HFFc6 (cell line): ENCODE measurements around the gene PAOX. TPM values are rescaled to one million over a fixed set of nuclear protein-coding genes. Genes with fewer than 3 reads are reported as not detected.
"Not testable (repeated sequence)": the region's sequence is repeated elsewhere in the genome, so short reads cannot be mapped to it uniquely, and the experiment has no call there.

Experiments used
- DNase-seq: peaks from one replicate; pipeline ENCODE4 v3.0.0-alpha.2; 2018
- H3K27ac Mint-ChIP-seq: 2 replicates; pipeline ENCODE4 v1.8.0; 2020; ENCODE audit warnings: mild to moderate bottlenecking, mixed read lengths
- H3K27me3 Mint-ChIP-seq: 2 replicates; pipeline ENCODE4 v1.8.0; 2021; ENCODE audit warnings: mild to moderate bottlenecking, moderate library complexity, mixed read lengths; ENCODE audit not compliant: insufficient read depth
- H3K36me3 Mint-ChIP-seq: 2 replicates; pipeline ENCODE4 v1.8.0; 2021; ENCODE audit warnings: low read depth, mixed read lengths
- H3K4me1 Mint-ChIP-seq: 2 replicates; pipeline ENCODE4 v1.8.0; 2020; ENCODE audit warnings: low read depth, mixed read lengths
- H3K4me3 Mint-ChIP-seq: 2 replicates; pipeline ENCODE4 v1.8.0; 2020; ENCODE audit warnings: mild to moderate bottlenecking, moderate library complexity, mixed read lengths
- H3K9me3 Mint-ChIP-seq: 2 replicates; pipeline ENCODE4 v1.8.0; 2020; ENCODE audit warnings: mild to moderate bottlenecking, mixed read lengths
- CTCF ChIP-seq: fragments of 200-600 bp; sonication (generic); IDR thresholded peaks from 2 replicates; pipeline ENCODE4 v1.5.0; 2021; ENCODE audit warnings: antibody characterized with exemption, mild to moderate bottlenecking
- total RNA-seq, 6 experiments: library from RNA; stranded (reverse); fragmentation: NEBNext Ultra II Directional; extraction: Animal tissue kit (Norgen Biotek cat#: 25700); gene quantifications; 2 replicates in 1 of 6; 3 replicates in 5 of 6; pipeline ENCODE4 v1.2.3, GENCODE V29; 2021

PAOX gene
- total RNA-seq, 6 experiments from 2014 or later, result 2.4 to 4.9 (median 3.6) TPM

DNA sequence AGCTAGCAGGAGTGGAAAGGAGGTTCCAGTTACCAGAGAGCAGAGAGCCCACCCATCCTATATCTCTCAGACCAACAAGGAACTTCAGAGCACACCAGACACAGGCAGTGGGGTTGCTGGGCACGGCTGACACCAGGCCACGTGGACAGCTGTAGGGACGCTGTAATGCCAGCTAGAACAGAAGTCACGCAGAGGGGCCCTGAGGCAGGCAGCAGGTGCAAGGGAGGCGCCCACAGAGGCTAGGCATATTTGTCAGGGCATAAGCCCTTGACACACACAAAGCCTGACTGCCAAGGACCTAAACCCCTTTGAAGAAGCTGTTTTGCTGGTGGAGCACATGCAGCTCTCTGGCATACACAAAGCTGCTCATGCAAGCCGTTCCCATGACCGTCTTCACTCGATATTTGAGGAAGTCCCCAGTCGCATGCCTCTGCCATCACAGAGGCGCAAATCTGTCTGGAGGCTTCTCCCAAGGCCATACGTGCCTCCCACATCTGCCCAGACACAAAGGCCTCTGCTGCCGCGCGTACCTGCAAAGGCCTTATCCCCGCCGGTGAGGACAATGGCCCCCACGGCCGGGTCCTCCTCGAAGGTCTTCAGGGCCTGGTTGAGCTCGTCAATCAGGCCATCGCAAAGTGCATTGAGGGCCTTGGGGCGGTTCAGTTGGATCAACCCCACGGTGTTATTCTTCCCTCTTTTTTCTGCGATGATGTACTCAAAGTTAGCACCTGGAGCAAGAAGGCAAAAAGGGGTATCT lies 8.9 kb upstream of the PAOX start:
- H3K4me1 Mint-ChIP-seq, result peaks cover 6% of the 10 kb centered on the region
- no peaks in the 10 kb centered on the region; the same call in 1 of the 2 replicates for H3K27me3 Mint-ChIP-seq
- H3K4me3 Mint-ChIP-seq, result no peak overlapping the region
- H3K27ac Mint-ChIP-seq, result no peak overlapping the region
- peaks cover 12% of the 10 kb centered on the region; the same call in 1 of the 2 replicates for H3K36me3 Mint-ChIP-seq
- H3K9me3 Mint-ChIP-seq, result no peaks in the 10 kb centered on the region
- no peak for DNase-seq
- no peak for TF ChIP-seq CTCF

DNA sequence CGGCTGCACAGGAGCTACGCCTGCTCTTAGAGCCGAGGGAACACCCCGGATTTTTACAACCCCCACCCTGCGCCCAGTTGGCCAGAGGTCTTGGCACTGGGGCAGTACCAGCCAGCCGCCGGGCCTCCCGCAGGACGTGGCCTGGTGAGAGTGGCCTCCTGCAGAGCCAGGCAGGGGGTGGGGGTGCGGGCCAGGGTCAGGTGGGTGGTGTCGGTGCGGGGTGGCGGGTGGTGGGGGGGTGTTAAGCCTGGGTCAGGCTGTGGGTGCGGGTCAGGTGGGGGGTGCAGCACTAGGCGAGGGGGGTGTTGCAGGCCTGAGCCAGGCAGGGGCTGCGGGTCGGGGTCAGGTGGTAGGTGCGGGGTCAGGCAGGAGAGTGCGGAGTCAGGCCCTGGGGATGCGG lies 6.6 kb upstream of the PAOX start:
- Mint-ChIP-seq H3K4me3 (peak overlapping the region; percentile 62), H3K27me3 (no peaks in the 10 kb centered on the region; the same call in 1 of the 2 replicates), H3K4me1 (peaks cover 6% of the 10 kb centered on the region), H3K36me3 (peaks cover 12% of the 10 kb centered on the region; the same call in 1 of the 2 replicates), H3K27ac (no peak overlapping the region), H3K9me3 (no peaks in the 10 kb centered on the region)
- TF ChIP-seq CTCF, result no peak
- DNase-seq, result no peak

DNA sequence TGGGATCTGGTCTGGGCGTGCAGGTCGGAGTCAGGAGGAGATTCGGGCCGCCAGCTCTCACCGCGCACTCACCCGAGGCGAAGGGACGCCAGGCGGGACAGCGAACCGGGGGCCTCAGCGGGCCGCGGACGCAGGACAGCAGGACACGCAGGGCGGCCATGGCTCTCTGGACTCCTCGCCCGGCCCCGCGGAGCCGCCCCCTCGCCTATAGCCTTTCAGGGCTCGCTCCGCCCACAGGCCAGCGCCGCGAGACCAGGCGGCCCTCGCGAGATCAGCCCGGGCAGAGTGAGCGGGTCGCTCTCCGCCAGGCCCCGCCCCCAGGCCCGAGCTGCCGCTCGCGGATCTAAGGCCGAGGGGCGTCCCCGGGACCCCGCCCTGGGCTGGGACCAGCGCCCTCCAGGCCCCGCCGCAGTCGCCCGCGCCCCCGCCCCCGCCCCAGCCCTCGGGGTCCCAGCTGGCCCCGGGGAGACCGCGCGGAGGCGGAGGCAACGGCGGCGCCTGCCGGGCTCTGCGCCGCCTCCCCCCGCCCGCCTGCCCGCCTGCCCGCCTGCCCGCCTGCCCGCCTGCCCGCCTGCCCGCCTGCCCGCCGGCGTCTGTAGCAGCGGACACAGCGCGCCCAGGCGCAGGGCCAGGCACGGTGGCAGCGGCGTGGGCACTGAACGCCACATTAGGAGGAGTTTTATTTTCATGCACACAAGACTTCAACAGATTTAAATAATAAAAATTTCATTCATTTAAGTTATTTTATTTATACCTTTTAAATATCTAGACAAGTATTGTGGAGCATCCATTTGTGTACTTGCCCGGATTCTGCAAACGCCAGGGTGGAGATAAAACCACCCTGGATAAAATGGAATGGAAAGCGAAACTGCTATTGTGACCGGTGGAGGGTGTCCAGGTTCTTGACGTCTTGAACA lies 5.6 kb upstream of the PAOX start, which contains the start of gene ECHS1:
Gene ECHS1, minus strand, starts transcription at position 181 of the 917 bp plus-strand sequence. Its CDS starts 21 bp downstream, at position 160.
- H3K36me3 Mint-ChIP-seq, result peaks cover 12% of the 10 kb centered on the region; the same call in 1 of the 2 replicates
- peak within 1 kb of the TSS; percentile 92 for H3K4me3 Mint-ChIP-seq
- no peak for TF ChIP-seq CTCF
- H3K27ac Mint-ChIP-seq, result peak within 1 kb of the TSS; percentile 78
- H3K9me3 Mint-ChIP-seq, result no peaks in the 10 kb centered on the region
- no peaks in the 10 kb centered on the region; the same call in 1 of the 2 replicates for H3K27me3 Mint-ChIP-seq
- H3K4me1 Mint-ChIP-seq, result peaks cover 6% of the 10 kb centered on the region
- peak; percentile 85 for DNase-seq

DNA sequence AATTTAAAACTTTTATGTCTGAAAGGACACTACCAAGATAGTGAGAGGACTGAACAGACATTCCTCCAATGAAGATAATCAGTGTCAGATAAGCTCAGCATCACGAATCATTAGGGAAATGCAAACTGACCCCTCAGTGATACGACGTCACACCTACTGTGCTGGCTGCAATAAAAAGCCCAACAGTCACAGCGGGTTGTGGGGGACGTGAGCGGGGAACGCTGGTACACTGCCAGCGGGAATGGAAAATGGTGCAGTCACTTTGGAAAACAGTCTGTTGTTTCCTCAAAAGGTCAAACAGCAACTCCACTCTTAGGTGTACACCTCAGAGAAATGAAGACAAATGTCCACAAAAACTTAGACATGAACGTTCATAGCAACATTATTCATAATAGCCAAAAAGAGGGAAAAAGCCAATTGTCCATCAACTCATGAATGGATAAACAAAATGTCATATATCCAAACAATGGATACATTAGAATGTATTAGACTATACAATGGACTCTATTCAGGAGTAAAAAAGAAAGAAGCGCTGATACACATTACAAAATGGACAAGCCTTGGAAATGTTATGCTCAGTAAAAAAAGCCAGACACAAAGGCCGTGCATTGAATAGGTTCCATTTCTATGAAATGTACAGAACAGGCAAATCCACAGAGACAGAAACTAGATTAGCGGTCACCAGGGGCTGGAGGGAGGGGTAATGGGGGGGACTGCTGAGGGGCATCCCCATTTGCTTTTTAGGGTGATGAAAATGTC lies 3.5 kb upstream of the PAOX start:
- DNase-seq, result no peak
- Mint-ChIP-seq H3K4me1 (peaks cover 6% of the 10 kb centered on the region), H3K27ac (no peak overlapping the region), H3K36me3 (0 out of 2 replicates have a peak, but pooled peaks cover under 1% of the 10 kb centered on the region), H3K9me3 (no peaks in the 10 kb centered on the region), H3K27me3 (no peaks in the 10 kb centered on the region; the same call in 1 of the 2 replicates), H3K4me3 (no peak overlapping the region)
- TF ChIP-seq CTCF, result no peak

GRCh38 chr10:133376183-133376582 lies 2.9 kb upstream of the PAOX start:
- DNase-seq, H3K27me3 Mint-ChIP-seq, H3K27ac Mint-ChIP-seq, H3K9me3 Mint-ChIP-seq, H3K36me3 Mint-ChIP-seq, H3K4me1 Mint-ChIP-seq, H3K4me3 Mint-ChIP-seq: not testable (repeated sequence)
